ENCODE measurements around the gene ITPR2. TPM values are rescaled to one million over a fixed set of nuclear protein-coding genes. Genes with fewer than 3 reads are reported as not detected.

The ITPR2 gene
- total RNA-seq, 1 donor from 2014 or later: 16.3 TPM

DNA sequence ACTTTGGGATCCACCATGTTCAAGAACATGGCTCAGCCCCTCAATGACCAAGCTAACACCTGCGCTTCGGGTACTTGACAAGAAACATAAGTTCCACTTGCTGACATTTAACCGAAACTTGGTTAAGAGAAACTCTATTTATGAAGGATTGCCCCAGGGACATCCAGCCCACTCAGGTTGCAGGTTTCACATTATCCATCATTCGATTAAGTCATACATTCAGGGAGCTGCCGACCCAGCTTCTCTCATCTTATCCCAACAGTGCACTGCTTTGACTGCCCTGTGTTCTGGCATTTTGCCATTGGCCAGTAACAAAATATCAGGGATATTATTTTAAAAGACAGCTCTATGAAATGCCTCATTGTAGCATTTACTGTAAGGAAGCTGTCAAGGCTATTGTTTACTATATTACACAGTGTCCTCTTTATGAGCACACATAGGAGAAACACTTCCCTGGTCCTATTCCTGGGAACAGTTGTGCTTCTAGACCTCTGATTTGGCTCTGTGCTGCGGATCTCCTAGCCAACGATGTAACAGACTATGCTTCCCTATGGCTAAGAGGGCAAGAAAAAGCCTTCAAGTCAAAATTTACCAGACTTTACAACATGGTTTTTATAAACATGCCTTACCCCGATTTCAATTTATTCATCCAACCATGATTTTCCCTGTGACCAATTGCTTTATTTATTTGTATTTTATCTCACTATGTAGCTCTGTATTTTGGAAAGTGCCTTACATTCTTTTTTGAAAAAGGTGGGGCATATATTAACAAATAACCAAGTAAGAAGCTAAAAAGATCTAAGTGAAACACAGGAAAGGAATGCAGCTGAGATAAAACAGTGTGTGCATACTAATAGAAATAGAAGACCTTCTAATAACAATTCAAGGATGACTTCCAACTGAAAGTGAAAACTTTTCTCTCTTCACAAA is 109.3 kb downstream of the ITPR2 start:
- TF ChIP-seq, protein P1, sequence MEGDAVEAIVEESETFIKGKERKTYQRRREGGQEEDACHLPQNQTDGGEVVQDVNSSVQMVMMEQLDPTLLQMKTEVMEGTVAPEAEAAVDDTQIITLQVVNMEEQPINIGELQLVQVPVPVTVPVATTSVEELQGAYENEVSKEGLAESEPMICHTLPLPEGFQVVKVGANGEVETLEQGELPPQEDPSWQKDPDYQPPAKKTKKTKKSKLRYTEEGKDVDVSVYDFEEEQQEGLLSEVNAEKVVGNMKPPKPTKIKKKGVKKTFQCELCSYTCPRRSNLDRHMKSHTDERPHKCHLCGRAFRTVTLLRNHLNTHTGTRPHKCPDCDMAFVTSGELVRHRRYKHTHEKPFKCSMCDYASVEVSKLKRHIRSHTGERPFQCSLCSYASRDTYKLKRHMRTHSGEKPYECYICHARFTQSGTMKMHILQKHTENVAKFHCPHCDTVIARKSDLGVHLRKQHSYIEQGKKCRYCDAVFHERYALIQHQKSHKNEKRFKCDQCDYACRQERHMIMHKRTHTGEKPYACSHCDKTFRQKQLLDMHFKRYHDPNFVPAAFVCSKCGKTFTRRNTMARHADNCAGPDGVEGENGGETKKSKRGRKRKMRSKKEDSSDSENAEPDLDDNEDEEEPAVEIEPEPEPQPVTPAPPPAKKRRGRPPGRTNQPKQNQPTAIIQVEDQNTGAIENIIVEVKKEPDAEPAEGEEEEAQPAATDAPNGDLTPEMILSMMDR (IDR thresholded peaks at IDR 0.05; ENCODE audit: insufficient read depth, low read length, poor library complexity, severe bottlenecking): no peak
- DNase-seq (ENCODE audit: low read depth): peak; percentile 32
- H3K27me3 ChIP-seq (ENCODE audit: control insufficient read depth, insufficient read depth, low read length): no peaks in the 10 kb centered on the region
- H3K36me3 ChIP-seq (ENCODE audit: control insufficient read depth, insufficient read depth, low read length): no peaks in the 10 kb centered on the region
- H3K4me3 ChIP-seq (ENCODE audit: low read depth, low read length): no peak overlapping the region

DNA sequence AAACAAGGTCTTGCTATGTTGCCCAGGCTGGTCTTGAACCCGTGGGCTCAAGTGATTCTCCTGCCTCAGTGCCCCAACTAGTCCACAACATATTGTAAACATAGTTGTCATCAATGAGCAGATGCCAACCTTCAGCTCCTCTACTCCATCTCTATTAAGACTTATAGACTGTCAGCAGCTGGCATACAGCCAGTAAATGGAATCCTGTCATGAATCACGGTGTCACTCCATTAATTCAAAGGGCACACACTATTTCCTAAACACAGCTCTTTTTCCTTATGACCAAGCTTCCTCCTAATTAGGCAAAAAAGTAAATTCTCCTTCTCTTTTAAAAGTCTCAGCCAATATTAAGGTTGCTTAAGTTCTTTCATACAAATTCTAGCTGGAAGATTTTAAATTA is 111.2 kb downstream of the ITPR2 start:
- Histone ChIP-seq H3K27me3 (ENCODE audit: control insufficient read depth, insufficient read depth, low read length) (no peaks in the 10 kb centered on the region), H3K4me3 (ENCODE audit: low read depth, low read length) (no peak overlapping the region), H3K36me3 (ENCODE audit: control insufficient read depth, insufficient read depth, low read length) (no peaks in the 10 kb centered on the region)
- TF ChIP-seq, protein P1 (IDR thresholded peaks at IDR 0.05; ENCODE audit: insufficient read depth, low read length, poor library complexity, severe bottlenecking): no peak
- no peak for DNase-seq (ENCODE audit: low read depth)

DNA sequence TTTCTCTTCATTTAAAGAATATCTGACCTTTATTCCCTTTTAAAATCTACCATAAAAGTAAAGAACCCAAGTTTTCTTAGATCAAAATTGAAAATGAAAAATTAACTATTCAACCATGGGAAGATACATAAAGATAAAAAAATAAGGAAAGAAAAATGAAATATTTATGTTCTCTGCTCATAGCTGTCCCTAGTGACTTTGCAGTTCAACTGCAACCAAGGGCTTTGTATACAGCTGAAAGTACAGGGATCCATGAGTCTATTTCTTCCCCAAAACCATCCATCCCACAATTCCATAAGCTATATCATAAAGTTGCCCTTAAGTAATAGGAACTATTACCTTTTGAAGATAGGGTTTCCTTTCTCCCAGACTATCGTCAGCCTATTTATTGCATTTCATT is 113.1 kb downstream of the ITPR2 start:
- TF ChIP-seq, protein P1 (IDR thresholded peaks at IDR 0.05; ENCODE audit: insufficient read depth, low read length, poor library complexity, severe bottlenecking): peak; percentile 11
- Histone ChIP-seq H3K4me3 (ENCODE audit: low read depth, low read length) (no peak overlapping the region), H3K27me3 (ENCODE audit: control insufficient read depth, insufficient read depth, low read length) (no peaks in the 10 kb centered on the region), H3K36me3 (ENCODE audit: control insufficient read depth, insufficient read depth, low read length) (no peaks in the 10 kb centered on the region)
- DNase-seq (ENCODE audit: low read depth): no peak

DNA sequence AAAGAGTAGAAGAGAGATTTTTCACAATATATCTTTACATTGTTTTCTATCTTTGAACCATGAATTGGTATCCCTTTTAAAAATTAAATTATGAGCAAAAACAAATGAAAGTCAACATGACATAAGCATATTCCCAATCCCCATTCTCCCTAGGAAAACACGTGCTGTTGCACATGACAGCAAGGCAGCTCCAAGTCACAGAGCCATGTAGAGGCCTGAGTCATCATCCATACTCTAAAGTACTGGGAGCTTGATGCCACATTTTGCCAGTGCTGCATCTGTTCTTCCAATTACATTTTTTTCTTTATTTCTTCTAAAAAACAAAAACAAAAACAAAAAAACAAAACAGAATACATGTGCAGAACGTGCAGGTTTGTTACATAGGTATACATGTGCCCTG is 115.2 kb downstream of the ITPR2 start:
- TF ChIP-seq, protein P1 (IDR thresholded peaks at IDR 0.05; ENCODE audit: insufficient read depth, low read length, poor library complexity, severe bottlenecking): no peak

DNA sequence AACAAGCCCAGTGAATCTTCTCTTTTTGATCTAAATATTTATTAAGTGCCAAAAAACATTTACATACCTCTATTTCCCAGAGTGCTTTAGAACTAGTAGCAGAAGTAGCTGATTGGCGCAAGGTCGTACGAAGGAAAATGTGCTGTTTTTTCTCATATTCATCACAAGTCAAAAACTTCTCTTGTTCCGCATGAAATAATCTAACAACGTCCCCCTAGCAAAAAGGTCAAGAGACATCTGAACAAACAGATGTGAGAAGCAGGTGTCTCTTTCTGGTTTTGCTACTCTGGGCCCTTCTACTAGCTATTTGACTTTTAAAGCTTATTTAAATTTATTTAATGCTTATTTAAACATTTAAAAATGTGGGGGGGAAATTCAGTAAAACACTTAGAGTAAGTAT is 117.8 kb downstream of the ITPR2 start:
- Histone ChIP-seq H3K27me3 (ENCODE audit: control insufficient read depth, insufficient read depth, low read length) (no peaks in the 10 kb centered on the region), H3K36me3 (ENCODE audit: control insufficient read depth, insufficient read depth, low read length) (no peaks in the 10 kb centered on the region), H3K4me3 (ENCODE audit: low read depth, low read length) (no peak overlapping the region)
- TF ChIP-seq, protein P1 (IDR thresholded peaks at IDR 0.05; ENCODE audit: insufficient read depth, low read length, poor library complexity, severe bottlenecking): no peak
- DNase-seq (ENCODE audit: low read depth): no peak

More for the DNA sequence above, 115.2 kb downstream of the ITPR2 start:
- no peak for DNase-seq (ENCODE audit: low read depth)
- H3K27me3 ChIP-seq (ENCODE audit: control insufficient read depth, insufficient read depth, low read length): no peaks in the 10 kb centered on the region
- H3K4me3 ChIP-seq (ENCODE audit: low read depth, low read length): no peak overlapping the region
- H3K36me3 ChIP-seq (ENCODE audit: control insufficient read depth, insufficient read depth, low read length): no peaks in the 10 kb centered on the region

All from kidney epithelial cell (primary cell).